Tibial nerve (tissue), 3 donors: ENCODE measurements around the gene LHX2.

ENCODE experiments used
- POLR2A ChIP-seq, 2 donors: fragments of 450-650 bp; IDR thresholded peaks; one replicate each; pipeline ENCODE4 v1.6.1; 2017; ENCODE audit warnings: antibody characterized with exemption in 2 of 2, mild to moderate bottlenecking in 2 of 2, moderate library complexity in 2 of 2
- TF ChIP-seq, protein P1 (sequence below), 5 experiments: fragments of 200-600 bp in 3 of 5; fragments of 450-650 bp in 2 of 5; sonication (generic) in 3 of 5; IDR thresholded peaks; one replicate each; pipeline ENCODE4 v1.5.1; 2016 to 2019; ENCODE audit warnings: antibody characterized with exemption in 5 of 5, mild to moderate bottlenecking in 3 of 5, moderate library complexity in 2 of 5

DNA sequence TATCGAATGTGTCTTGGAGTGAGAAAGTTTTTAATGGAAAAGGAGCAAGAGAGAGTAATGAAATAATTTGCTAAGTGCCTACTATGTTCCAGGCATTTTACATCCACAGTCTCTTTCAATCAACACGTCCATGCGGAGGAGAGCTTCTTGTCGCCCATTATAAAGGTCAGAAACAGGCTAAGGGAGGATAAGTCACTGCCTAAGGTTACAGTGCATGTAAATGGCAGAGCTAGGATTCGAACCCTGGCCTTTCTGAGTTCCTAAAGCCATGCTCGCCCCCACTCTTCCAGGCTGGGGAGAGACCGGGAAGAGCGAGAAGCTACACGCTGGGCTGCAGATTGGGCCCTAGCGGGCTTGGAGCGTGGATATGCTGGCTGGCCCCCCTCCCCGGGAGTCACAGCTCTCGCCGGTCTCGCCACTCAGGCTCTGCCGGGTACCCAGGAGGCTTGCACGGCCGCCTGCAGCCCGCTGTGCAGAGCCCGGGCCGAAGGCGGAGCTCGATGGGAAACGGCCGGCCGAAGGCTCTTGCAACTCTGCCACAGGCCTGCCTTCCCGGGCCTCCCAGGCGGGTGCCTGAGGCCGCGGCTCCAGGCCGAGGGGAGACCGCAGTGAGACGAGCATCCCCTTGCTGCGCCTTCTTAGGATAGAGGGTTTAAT lies 775 bp upstream of the LHX2 start:
- no peak for TF ChIP-seq POLR2A (IDR thresholded peaks at IDR 0.05)
- TF ChIP-seq, protein P1, sequence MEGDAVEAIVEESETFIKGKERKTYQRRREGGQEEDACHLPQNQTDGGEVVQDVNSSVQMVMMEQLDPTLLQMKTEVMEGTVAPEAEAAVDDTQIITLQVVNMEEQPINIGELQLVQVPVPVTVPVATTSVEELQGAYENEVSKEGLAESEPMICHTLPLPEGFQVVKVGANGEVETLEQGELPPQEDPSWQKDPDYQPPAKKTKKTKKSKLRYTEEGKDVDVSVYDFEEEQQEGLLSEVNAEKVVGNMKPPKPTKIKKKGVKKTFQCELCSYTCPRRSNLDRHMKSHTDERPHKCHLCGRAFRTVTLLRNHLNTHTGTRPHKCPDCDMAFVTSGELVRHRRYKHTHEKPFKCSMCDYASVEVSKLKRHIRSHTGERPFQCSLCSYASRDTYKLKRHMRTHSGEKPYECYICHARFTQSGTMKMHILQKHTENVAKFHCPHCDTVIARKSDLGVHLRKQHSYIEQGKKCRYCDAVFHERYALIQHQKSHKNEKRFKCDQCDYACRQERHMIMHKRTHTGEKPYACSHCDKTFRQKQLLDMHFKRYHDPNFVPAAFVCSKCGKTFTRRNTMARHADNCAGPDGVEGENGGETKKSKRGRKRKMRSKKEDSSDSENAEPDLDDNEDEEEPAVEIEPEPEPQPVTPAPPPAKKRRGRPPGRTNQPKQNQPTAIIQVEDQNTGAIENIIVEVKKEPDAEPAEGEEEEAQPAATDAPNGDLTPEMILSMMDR (IDR thresholded peaks at IDR 0.05): no peak
